Measurements from ENCODE around the gene MPP2.

GRCh38 chr17:43848601-43849000, 58.7 kb downstream of the MPP2 start:
- no peak for TF ChIP-seq CTCF (IDR thresholded peaks at IDR 0.05; ENCODE audit: low read depth, low read length)
- no peak for TF ChIP-seq EZH2phosphoT487 (IDR thresholded peaks at IDR 0.05; ENCODE audit: low read depth)

Data from OCI-LY3 (cell line).